SK-N-SH (cell line): Measurements from ENCODE around the gene GRWD1. TPM values are rescaled to one million over a fixed set of nuclear protein-coding genes. Genes with fewer than 3 reads are reported as not detected.

Source experiments
- CTCF ChIA-PET: fragments of 300-600, 350-600 bp; formaldehyde crosslinking; extraction: SDS; loops from one replicate; lab custom pipeline; 2021; lab: Yijun Ruan, JAX
- POLR2A ChIA-PET: fragments of 350-600 bp; sonication (Branson Sonifier 250); formaldehyde crosslinking; extraction: SDS; loops from one replicate; lab custom pipeline; 2020; ENCODE audit warnings: antibody characterized with exemption, inconsistent platforms; lab: Yijun Ruan, JAX
- DNase-seq: peaks from one replicate; pipeline ENCODE4 v3.0.0; 2012
- H2AFZ ChIP-seq: fragments of 200-600 bp; sonication (generic); 2 replicates; pipeline ENCODE4 v1.8.1; 2016; ENCODE audit warnings: antibody characterized with exemption, mild to moderate bottlenecking, low read depth
- H3F3A ChIP-seq: fragments of 200-600 bp; sonication (generic); replicated peaks from 2 replicates; pipeline ENCODE3; 2016; ENCODE audit warnings: antibody characterized with exemption, mild to moderate bottlenecking; ENCODE audit not compliant: insufficient read depth
- H3K27ac ChIP-seq, 2 experiments: fragments of 200-500 bp in 1 of 2; fragments of 200-600 bp in 1 of 2; sonication (Bioruptor generic) in 1 of 2; sonication (generic), shearing (Covaris generic) in 1 of 2; 2 replicates each; pipeline versions ENCODE4 v1.5.1 to v1.6.1; 2014 to 2016; ENCODE audit warnings: low read depth in 2 of 2, inconsistent platforms in 1 of 2, low read length in 1 of 2, mild to moderate bottlenecking in 1 of 2, mixed read lengths in 1 of 2
- H3K27me3 ChIP-seq: fragments of 200-600 bp; sonication (generic), shearing (Covaris generic); 2 replicates; pipeline ENCODE4 v1.6.1; 2016; ENCODE audit warnings: mixed run types; ENCODE audit not compliant: insufficient read depth
- H3K36me3 ChIP-seq, 2 experiments: fragments of 200-500 bp in 1 of 2; fragments of 200-600 bp in 1 of 2; sonication (Bioruptor generic) in 1 of 2; sonication (generic) in 1 of 2; replicated peaks in 1 of 2; 2 replicates each; pipeline versions ENCODE3 to v1.5.1; 2014 to 2016; ENCODE audit warnings: low read length in 1 of 2, mild to moderate bottlenecking in 1 of 2; ENCODE audit not compliant: insufficient read depth in 2 of 2, control insufficient read depth in 1 of 2
- H3K4me1 ChIP-seq, 2 experiments: fragments of 200-500 bp in 1 of 2; fragments of 200-600 bp in 1 of 2; sonication (Bioruptor generic) in 1 of 2; sonication (generic), shearing (Covaris generic) in 1 of 2; 2 replicates each; pipeline versions ENCODE4 v1.5.1 to v1.6.1; 2014 to 2016; ENCODE audit warnings: low read depth in 1 of 2, low read length in 1 of 2, mixed run types in 1 of 2; ENCODE audit not compliant: insufficient read depth in 2 of 2, control insufficient read depth in 1 of 2
- H3K4me2 ChIP-seq: fragments of 200-600 bp; sonication (generic), shearing (Covaris generic); 2 replicates; pipeline ENCODE4 v1.6.1; 2017; ENCODE audit warnings: mixed run types
- H3K4me3 ChIP-seq, 2 experiments: fragments of 200-500 bp in 1 of 2; fragments of 200-600 bp in 1 of 2; sonication (Bioruptor generic) in 1 of 2; sonication (generic), shearing (Covaris generic) in 1 of 2; 2 replicates each; pipeline versions ENCODE4 v1.5.1 to v1.8.1; 2014 to 2016; ENCODE audit warnings: low read depth in 2 of 2, inconsistent platforms in 1 of 2, low read length in 1 of 2, mild to moderate bottlenecking in 1 of 2, mixed read lengths in 1 of 2, moderate library complexity in 1 of 2
- H3K79me2 ChIP-seq: fragments of 200-600 bp; sonication (generic); 2 replicates; pipeline ENCODE4 v1.8.1; 2017; ENCODE audit warnings: mild to moderate bottlenecking; ENCODE audit not compliant: insufficient read depth
- H3K9ac ChIP-seq: fragments of 200-600 bp; sonication (generic); 2 replicates; pipeline ENCODE4 v1.6.1; 2017; ENCODE audit warnings: mixed run types
- H3K9me2 ChIP-seq: fragments of 200-600 bp; sonication (generic); 2 replicates; pipeline ENCODE4 v1.6.1; 2017; ENCODE audit warnings: mixed run types
- H3K9me3 ChIP-seq: fragments of 200-600 bp; sonication (generic); 2 replicates; pipeline ENCODE4 v1.6.1; 2017; ENCODE audit warnings: mixed run types, mild to moderate bottlenecking, moderate library complexity
- H4K20me1 ChIP-seq: fragments of 200-600 bp; sonication (generic); 2 replicates; pipeline ENCODE4 v1.6.1; 2017; ENCODE audit warnings: mild to moderate bottlenecking, mixed run types; ENCODE audit not compliant: insufficient read depth
- FOXJ3 ChIP-seq: sonication (generic); formaldehyde crosslinking; IDR thresholded peaks from 2 replicates; pipeline ENCODE4 v1.5.1; 2020; ENCODE audit warnings: mild to moderate bottlenecking, missing genetic modification reagents
- GABPA ChIP-seq: IDR thresholded peaks from 2 replicates; pipeline ENCODE4 v1.4.0; 2012; ENCODE audit warnings: low read depth, mild to moderate bottlenecking
- JUND ChIP-seq: IDR thresholded peaks from 2 replicates; pipeline ENCODE4 v1.4.0; 2012
- POLR2AphosphoS5 ChIP-seq: IDR thresholded peaks from 2 replicates; pipeline ENCODE4 v1.6.1; 2012; ENCODE audit warnings: low read depth, low read length
- RCOR1 ChIP-seq: fragments of 150-350 bp; IDR thresholded peaks from 2 replicates; pipeline ENCODE4 v1.6.1; 2017; ENCODE audit warnings: antibody characterized with exemption, low read length
- RFX5 ChIP-seq: IDR thresholded peaks from 2 replicates; pipeline ENCODE4 v1.6.1; 2012; ENCODE audit warnings: mild to moderate bottlenecking, improper control_type of control experiment, low read length
- RXRA ChIP-seq: IDR thresholded peaks from 2 replicates; pipeline ENCODE4 v1.4.0; 2012; ENCODE audit warnings: low read depth, mild to moderate bottlenecking, borderline replicate concordance
- SIN3A ChIP-seq: IDR thresholded peaks from 2 replicates; pipeline ENCODE4 v1.6.1; 2012; ENCODE audit warnings: low read depth, mild to moderate bottlenecking, low read length, moderate library complexity, borderline replicate concordance
- TAF1 ChIP-seq: IDR thresholded peaks from 2 replicates; pipeline ENCODE4 v1.6.1; 2012; ENCODE audit warnings: low read depth, mild to moderate bottlenecking, low read length, moderate library complexity, borderline replicate concordance
- ZBTB33 ChIP-seq: IDR thresholded peaks from 2 replicates; pipeline ENCODE4 v1.4.0; 2012; ENCODE audit warnings: low read depth, borderline replicate concordance
- WGBS: methylation state at CpG from one replicate; pipeline ENCODE4 v1.1.6; 2017; ENCODE audit warnings: low lambda C conversion rate; 5-methylcytosine and 5-hydroxymethylcytosine counted together
- polyA plus RNA-seq, 3 experiments: library from polyadenylated mRNA; depleted of rRNA; stranded (reverse); fragments of >200 nt; gene quantifications; 2 replicates each; pipeline ENCODE4 v1.2.3, GENCODE V29; 2012
- TF ChIP-seq, protein P1 (sequence below): IDR thresholded peaks from 2 replicates; pipeline ENCODE4 v1.4.0; 2012; ENCODE audit warnings: low read depth, borderline replicate concordance

Gene GRWD1
- polyA plus RNA-seq, 1 of the 3 experiments (the other 2 are of a cell fraction): 36.6 TPM

- H4K20me1 ChIP-seq: no peaks in the 10 kb centered on the region
- 76% methylated on average over 12 of the region's 14 CpGs for WGBS
- H3K9me3 ChIP-seq: no peaks in the 10 kb centered on the region
- no peaks in the 10 kb centered on the region for H3K27me3 ChIP-seq
- peak; percentile 65 for DNase-seq
- H3K9me2 ChIP-seq: no peaks in the 10 kb centered on the region
- H3K4me3 ChIP-seq: no peak overlapping the region
- ChIA-PET POLR2A (interaction anchor here (0.7 kb wide), 1 partner anchor 68 kb away, joined by 3 read pairs; no protein-coding TSS in a partner anchor), CTCF (interaction anchor here (1.8 to 3.6 kb wide), 2 partner anchors 9 to 71 kb away, joined by 5 to 16 read pairs; partner anchors contain the start of gene KDELR1)
- H3K9ac ChIP-seq: no peak overlapping the region
- H3K4me2 ChIP-seq: no peak overlapping the region
- H3K27ac ChIP-seq: no peak overlapping the region
- H2AFZ ChIP-seq: no peak overlapping the region
- H3F3A ChIP-seq: peaks cover 14% of the 10 kb centered on the region
- TF ChIP-seq JUND (no peak), RXRA (no peak)
- no peaks in the 10 kb centered on the region for H3K36me3 ChIP-seq
- H3K79me2 ChIP-seq: no peaks in the 10 kb centered on the region
- H3K4me1 ChIP-seq: peaks cover 4 to 28% of the 10 kb centered on the region in 2 experiments; a peak in 3 of 4 replicates
Observed at GRCh38 chr19:48400018-48400742, 45.6 kb upstream of the GRWD1 start.

GRCh38 chr19:48401287-48401686, 44.5 kb upstream of the GRWD1 start:
- H3F3A ChIP-seq: peaks cover 14% of the 10 kb centered on the region
- no peaks in the 10 kb centered on the region for H4K20me1 ChIP-seq
- H3K9me2 ChIP-seq: no peaks in the 10 kb centered on the region
- no peak overlapping the region for H3K4me2 ChIP-seq
- no peaks in the 10 kb centered on the region for H3K27me3 ChIP-seq
- H3K36me3 ChIP-seq: no peaks in the 10 kb centered on the region
- CTCF ChIA-PET: interaction anchor here (1.8 to 3.6 kb wide), 2 partner anchors 10 to 72 kb away, joined by 5 to 16 read pairs; partner anchors contain the start of gene KDELR1
- H3K79me2 ChIP-seq: no peaks in the 10 kb centered on the region
- TF ChIP-seq ZBTB33 (no peak), RFX5 (no peak), TAF1 (no peak), RCOR1 (no peak), POLR2AphosphoS5 (no peak), FOXJ3 (CRISPR knock-in tag) (no peak), SIN3A (no peak), GABPA (no peak)
- TF ChIP-seq, protein P1, sequence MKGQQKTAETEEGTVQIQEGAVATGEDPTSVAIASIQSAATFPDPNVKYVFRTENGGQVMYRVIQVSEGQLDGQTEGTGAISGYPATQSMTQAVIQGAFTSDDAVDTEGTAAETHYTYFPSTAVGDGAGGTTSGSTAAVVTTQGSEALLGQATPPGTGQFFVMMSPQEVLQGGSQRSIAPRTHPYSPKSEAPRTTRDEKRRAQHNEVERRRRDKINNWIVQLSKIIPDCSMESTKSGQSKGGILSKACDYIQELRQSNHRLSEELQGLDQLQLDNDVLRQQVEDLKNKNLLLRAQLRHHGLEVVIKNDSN: no peak
- 91% methylated on average over 5 of the region's 5 CpGs for whole genome bisulfite sequencing
- no peak overlapping the region for H3K4me3 ChIP-seq
- POLR2A ChIA-PET: interaction anchor here (0.6 kb wide), 1 partner anchor 21 kb away, joined by 5 read pairs; no protein-coding TSS in a partner anchor
- no peak overlapping the region for H2AFZ ChIP-seq
- H3K9ac ChIP-seq: no peak overlapping the region
- DNase-seq: no peak
- H3K9me3 ChIP-seq: no peaks in the 10 kb centered on the region
- no peak overlapping the region for H3K27ac ChIP-seq
- H3K4me1 ChIP-seq: peaks cover 4 to 19% of the 10 kb centered on the region in 2 experiments; a peak in 3 of 4 replicates
